H1 (cell line): ENCODE results near the gene ZNF487. TPM values are rescaled to one million over a fixed set of nuclear protein-coding genes. Genes with fewer than 3 reads are reported as not detected.

ENCODE experiments used
- CTCF ChIA-PET: fragments of 300-600 bp; sonication (Branson Sonifier 250); formaldehyde crosslinking; loops from one replicate; lab custom pipeline; 2021; ENCODE audit not compliant: partially characterized antibody; lab: Charles Lee
- POLR2A ChIA-PET: fragments of 300-600 bp; sonication (Branson Sonifier 250); formaldehyde crosslinking; loops from one replicate; lab custom pipeline; 2021; ENCODE audit warnings: inconsistent platforms; ENCODE audit not compliant: partially characterized antibody; lab: Charles Lee
- DNase-seq, 2 experiments: peaks; one replicate each; pipeline versions ENCODE4 v3.0.0 to v3.0.0-alpha.2; 2010 to 2022; ENCODE audit warnings: low spot score in 2 of 2, low read depth in 1 of 2, mixed read lengths in 1 of 2
- FAIRE-seq: peaks from 2 replicates; lab custom pipeline; 2011; peaks lifted over from hg19 to GRCh38; lab: Jason Lieb, UNC
- H2AFZ ChIP-seq: 2 replicates; pipeline ENCODE4 v1.8.1; 2012; ENCODE audit warnings: low read length, inconsistent platforms
- H2AK5ac ChIP-seq: 2 replicates; pipeline ENCODE4 v1.6.1; 2013; ENCODE audit warnings: low read depth, low read length
- H2BK120ac ChIP-seq: replicated peaks from 2 replicates; pipeline ENCODE3; 2013; ENCODE audit warnings: low read depth, low read length, inconsistent platforms
- H2BK12ac ChIP-seq: 2 replicates; pipeline ENCODE4 v1.6.1; 2013; ENCODE audit warnings: low read depth, low read length
- H2BK15ac ChIP-seq: 2 replicates; pipeline ENCODE4 v1.6.1; 2013; ENCODE audit warnings: low read length
- H2BK20ac ChIP-seq: 2 replicates; pipeline ENCODE4 v1.6.1; 2013; ENCODE audit warnings: low read length
- H2BK5ac ChIP-seq: 2 replicates; pipeline ENCODE4 v1.6.1; 2013; ENCODE audit warnings: low read depth, low read length
- H3K14ac ChIP-seq: 2 replicates; pipeline ENCODE4 v1.6.1; 2013; ENCODE audit warnings: inconsistent platforms; ENCODE audit not compliant: insufficient read length
- H3K18ac ChIP-seq: 2 replicates; pipeline ENCODE4 v1.6.1; 2013; ENCODE audit warnings: low read length; ENCODE audit errors: extremely low read depth
- H3K23ac ChIP-seq: 2 replicates; pipeline ENCODE4 v1.6.1; 2013; ENCODE audit warnings: inconsistent platforms; ENCODE audit not compliant: insufficient read length
- H3K23me2 ChIP-seq: 2 replicates; pipeline ENCODE4 v1.6.1; 2013; ENCODE audit warnings: low read depth, low read length
- H3K27ac ChIP-seq: 2 replicates; pipeline ENCODE4 v1.6.1; 2011; ENCODE audit warnings: low read depth, low read length, inconsistent platforms
- H3K27me3 ChIP-seq, 4 experiments: replicated peaks in 1 of 4; 1 replicate in 1 of 4; 2 replicates in 3 of 4; pipeline versions ENCODE4 v1.6.1 to v1.8.1; 2011 to 2013; ENCODE audit warnings: low read length in 3 of 4, mild to moderate bottlenecking in 3 of 4, inconsistent platforms in 2 of 4, mixed read lengths in 2 of 4, moderate library complexity in 1 of 4; ENCODE audit not compliant: control insufficient read depth in 3 of 4, insufficient read depth in 3 of 4; ENCODE audit errors: extremely low read depth in 1 of 4
- H3K36me3 ChIP-seq, 4 experiments: 2 replicates each; pipeline versions ENCODE4 v1.6.1 to v1.8.1; 2011 to 2013; ENCODE audit warnings: mild to moderate bottlenecking in 4 of 4, low read length in 3 of 4, moderate library complexity in 2 of 4, control low read depth in 1 of 4, inconsistent platforms in 1 of 4; ENCODE audit not compliant: insufficient read depth in 4 of 4, control insufficient read depth in 2 of 4
- H3K4ac ChIP-seq: replicated peaks from 2 replicates; pipeline ENCODE3; 2013; ENCODE audit warnings: low read length, low read depth, mixed read lengths, inconsistent platforms; ENCODE audit not compliant: insufficient read length
- H3K4me1 ChIP-seq, 4 experiments: replicated peaks in 1 of 4; 1 replicate in 1 of 4; 2 replicates in 3 of 4; pipeline versions ENCODE4 v1.6.1 to v1.8.1; 2011 to 2013; ENCODE audit warnings: low read length in 3 of 4, inconsistent platforms in 2 of 4, mixed read lengths in 1 of 4; ENCODE audit not compliant: insufficient read depth in 4 of 4, control insufficient read depth in 3 of 4
- H3K4me2 ChIP-seq, 2 experiments: 2 replicates each; pipeline versions ENCODE4 v1.6.1 to v1.8.1; 2011 to 2013; ENCODE audit warnings: low read depth in 2 of 2, low read length in 2 of 2, control low read depth in 1 of 2, inconsistent platforms in 1 of 2, mild to moderate bottlenecking in 1 of 2; ENCODE audit not compliant: insufficient read depth in 1 of 2
- H3K4me3 ChIP-seq, 4 experiments: fragments of 200-600, 300-600 bp in 1 of 4; sonication (generic), shearing (Covaris generic), sonication (Bioruptor Twin) in 1 of 4; 2 replicates each; pipeline versions ENCODE4 v1.5.1 to v1.8.1; 2011 to 2016; ENCODE audit warnings: low read length in 4 of 4, low read depth in 3 of 4, control low read depth in 2 of 4, inconsistent platforms in 2 of 4, mild to moderate bottlenecking in 2 of 4, mixed read lengths in 1 of 4, moderate library complexity in 1 of 4; ENCODE audit not compliant: insufficient read depth in 2 of 4; ENCODE audit errors: extremely low read depth in 1 of 4
- H3K56ac ChIP-seq: replicated peaks from 2 replicates; pipeline ENCODE3; 2013; ENCODE audit warnings: low read depth, mild to moderate bottlenecking, mixed read lengths, low read length, inconsistent platforms; ENCODE audit not compliant: insufficient read length
- H3K79me1 ChIP-seq: 2 replicates; pipeline ENCODE4 v1.6.1; 2013; ENCODE audit warnings: low read depth, low read length, control low read depth
- H3K79me2 ChIP-seq, 2 experiments: 2 replicates each; pipeline versions ENCODE4 v1.6.1 to v1.8.1; 2012 to 2013; ENCODE audit warnings: low read length in 2 of 2, mild to moderate bottlenecking in 2 of 2, inconsistent platforms in 1 of 2; ENCODE audit not compliant: insufficient read depth in 2 of 2, control insufficient read depth in 1 of 2
- H3K9ac ChIP-seq, 4 experiments: replicated peaks in 1 of 4; 1 replicate in 1 of 4; 2 replicates in 3 of 4; pipeline versions ENCODE4 v1.6.1 to v1.8.1; 2011 to 2013; ENCODE audit warnings: low read depth in 3 of 4, low read length in 3 of 4, control low read depth in 2 of 4, mild to moderate bottlenecking in 2 of 4, moderate library complexity in 2 of 4, inconsistent platforms in 1 of 4; ENCODE audit errors: extremely low read depth in 1 of 4
- H3K9me3 ChIP-seq, 2 experiments: 2 replicates each; pipeline versions ENCODE4 v1.6.1 to v1.8.1; 2012 to 2013; ENCODE audit warnings: mild to moderate bottlenecking in 2 of 2, moderate library complexity in 2 of 2, control low read depth in 1 of 2, inconsistent platforms in 1 of 2, low read depth in 1 of 2, low read length in 1 of 2, mixed read lengths in 1 of 2; ENCODE audit not compliant: insufficient read depth in 2 of 2
- H4K20me1 ChIP-seq, 2 experiments: replicated peaks in 1 of 2; 2 replicates each; pipeline versions ENCODE3 to v1.8.1; 2011 to 2013; ENCODE audit warnings: inconsistent platforms in 2 of 2, low read length in 2 of 2, mild to moderate bottlenecking in 1 of 2; ENCODE audit not compliant: insufficient read depth in 2 of 2, control insufficient read depth in 1 of 2
- H4K5ac ChIP-seq: 2 replicates; pipeline ENCODE4 v1.6.1; 2013; ENCODE audit warnings: low read length, low read depth, mixed read lengths, inconsistent platforms; ENCODE audit not compliant: insufficient read length
- H4K8ac ChIP-seq: 2 replicates; pipeline ENCODE4 v1.8.0; 2013; ENCODE audit warnings: mild to moderate bottlenecking, moderate library complexity, low read length, inconsistent platforms; ENCODE audit not compliant: insufficient read depth; ENCODE audit errors: extremely low read depth
- H4K91ac ChIP-seq: replicated peaks from 2 replicates; pipeline ENCODE3; 2013; ENCODE audit warnings: low read length, mixed read lengths, inconsistent platforms; ENCODE audit not compliant: insufficient read length
- ATF3 ChIP-seq: IDR thresholded peaks from 2 replicates; pipeline ENCODE4 v1.6.1; 2011; ENCODE audit warnings: low read depth, mild to moderate bottlenecking, low read length; ENCODE audit not compliant: insufficient read depth
- WGBS, 2 experiments: shearing (Covaris generic) in 1 of 2; methylation state at CpG; one replicate each; pipeline versions ENCODE4 v1.1.6 to v1.1.7; 2013 to 2015; ENCODE audit warnings: low lambda C conversion rate in 2 of 2, mixed read lengths in 2 of 2, inconsistent platforms in 1 of 2, low coverage in 1 of 2, missing lambda C conversion rate in 1 of 2; ENCODE audit not compliant: insufficient replicate concordance in 2 of 2, insufficient coverage in 1 of 2, insufficient read length in 1 of 2; ENCODE audit errors: extremely low coverage in 1 of 2, missing lambda C conversion rate in 1 of 2; 5-methylcytosine and 5-hydroxymethylcytosine counted together
- polyA plus RNA-seq, 7 experiments: library from polyadenylated mRNA; depleted of rRNA in 3 of 7; stranded (reverse) in 5 of 7; unstranded in 2 of 7; fragments of >200 nt in 5 of 7; fragments of 200-250 nt in 2 of 7; gene quantifications; 1 replicate in 5 of 7; 2 replicates in 1 of 7; 4 replicates in 1 of 7; pipeline versions ENCODE4 v1.2.1 to v1.2.3, GENCODE V29; 2011 to 2013; ENCODE audit warnings: missing spikeins in 2 of 7, mixed read lengths in 2 of 7
- total RNA-seq: library from RNA; stranded (reverse); fragmentation: NEBNext Ultra II Directional; extraction: Animal tissue kit (Norgen Biotek cat#: 25700); gene quantifications from 2 replicates; pipeline ENCODE4 v1.2.1, GENCODE V29; 2021

Gene ZNF487
- total and polyA plus RNA-seq, 2 of the 8 experiments (the other 6 are each of a cell fraction or from before 2014, with no cell fraction given), result 1.9 to 2.5 TPM

- no peak overlapping the region for H3K4me3 ChIP-seq
- no peaks in the 10 kb centered on the region; a peak in 1 of 4 replicates for H3K79me2 ChIP-seq
- H2BK15ac ChIP-seq, result no peak overlapping the region
- H3K27ac ChIP-seq, result no peak overlapping the region
- 88% methylated on average over 4 of the region's 4 CpGs; no CpG with 5 or more reads in 1 of the 2 experiments for WGBS, 2 experiments
- no peak overlapping the region for H4K8ac ChIP-seq
- H3K27me3 ChIP-seq, result no peaks in the 10 kb centered on the region
- no peaks in the 10 kb centered on the region for H3K9me3 ChIP-seq
- H3K79me1 ChIP-seq, result no peaks in the 10 kb centered on the region
- no peak overlapping the region for H2BK12ac ChIP-seq
- H3K14ac ChIP-seq, result no peak overlapping the region
- no peak overlapping the region for H3K9ac ChIP-seq
- FAIRE-seq, result no peak
- H3K23ac ChIP-seq, result no peak overlapping the region
- no peak overlapping the region for H2AFZ ChIP-seq
- H3K23me2 ChIP-seq, result no peaks in the 10 kb centered on the region
- ChIA-PET POLR2A (interaction anchor here (1.3 kb wide), 2 partner anchors 16 to 58 kb away, joined by 3 to 8 read pairs; partner anchors contain the start of gene ZNF487), CTCF (no interaction called here)
- H2BK5ac ChIP-seq, result no peak overlapping the region
- no peak overlapping the region for H3K56ac ChIP-seq
- no peak overlapping the region for H4K91ac ChIP-seq
- no peak for TF ChIP-seq ATF3
- H4K5ac ChIP-seq, result no peak overlapping the region
- DNase-seq, result no peak
- no peaks in the 10 kb centered on the region for H3K36me3 ChIP-seq
- no peak overlapping the region for H2AK5ac ChIP-seq
- no peak overlapping the region for H3K18ac ChIP-seq
- no peak overlapping the region for H2BK120ac ChIP-seq
- H3K4me2 ChIP-seq, result no peak overlapping the region
- no peak overlapping the region for H2BK20ac ChIP-seq
- H4K20me1 ChIP-seq, result no peaks in the 10 kb centered on the region
- no peak overlapping the region for H3K4ac ChIP-seq
- H3K4me1 ChIP-seq, result no peaks in the 10 kb centered on the region; a peak in 2 of 7 replicates
Measured at GRCh38 chr10:43453266-43453831, 16.4 kb downstream of the ZNF487 start.
